GM19351 (cell line): Measurements from ENCODE around the gene PACSIN2.
"Not testable (repeated sequence)": the region's sequence is repeated elsewhere in the genome, so short reads cannot be mapped to it uniquely, and the experiment has no call there.

ENCODE experiments used
- ATAC-seq: cut with Tn5 transposase; IDR thresholded peaks from one replicate; pipeline ENCODE4 v1.9.1; 2021; ENCODE audit warnings: mild to moderate bottlenecking, moderate library complexity; ENCODE audit not compliant: unreplicated experiment

The PACSIN2 gene

DNA sequence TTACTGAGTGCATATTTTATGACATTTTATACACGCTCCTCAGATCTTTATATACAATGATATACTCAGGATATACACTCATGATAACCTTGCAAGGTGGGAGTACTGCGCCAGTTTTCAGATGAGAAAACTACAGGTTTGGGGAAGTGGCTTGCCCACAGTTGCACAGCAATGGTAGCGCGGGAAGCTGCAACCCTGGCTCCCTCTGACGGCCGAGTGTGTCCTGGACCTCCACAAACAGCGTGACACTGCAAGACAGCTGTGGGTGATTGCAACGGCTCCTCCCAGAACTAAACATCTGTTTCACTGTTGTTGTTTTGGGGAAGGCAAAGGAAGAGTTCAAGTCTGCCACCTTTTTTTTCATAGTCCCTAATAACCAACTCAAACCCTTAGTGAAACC, 47.0 kb downstream of the PACSIN2 start:
- ATAC-seq, result no peak

DNA sequence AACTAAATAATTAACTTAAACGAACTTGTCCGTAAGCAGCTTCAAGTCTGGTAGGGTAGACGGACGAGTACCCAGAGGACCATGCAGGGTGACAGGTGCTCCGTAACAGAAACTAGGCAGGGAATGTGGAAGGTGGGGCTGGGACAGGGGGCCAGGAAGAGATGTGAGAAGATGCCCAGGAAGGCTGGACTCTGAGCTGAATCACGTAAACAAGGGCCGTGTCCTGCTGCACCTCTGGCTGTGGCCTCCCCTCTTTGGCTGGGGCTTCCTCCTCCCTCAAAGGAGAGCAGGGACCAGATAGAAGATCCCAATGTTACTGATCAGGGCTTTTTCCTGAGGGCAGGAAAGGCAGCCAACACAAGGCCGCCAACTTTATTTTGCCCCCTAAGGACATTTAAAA, 47.9 kb downstream of the PACSIN2 start:
- no peak for ATAC-seq

DNA sequence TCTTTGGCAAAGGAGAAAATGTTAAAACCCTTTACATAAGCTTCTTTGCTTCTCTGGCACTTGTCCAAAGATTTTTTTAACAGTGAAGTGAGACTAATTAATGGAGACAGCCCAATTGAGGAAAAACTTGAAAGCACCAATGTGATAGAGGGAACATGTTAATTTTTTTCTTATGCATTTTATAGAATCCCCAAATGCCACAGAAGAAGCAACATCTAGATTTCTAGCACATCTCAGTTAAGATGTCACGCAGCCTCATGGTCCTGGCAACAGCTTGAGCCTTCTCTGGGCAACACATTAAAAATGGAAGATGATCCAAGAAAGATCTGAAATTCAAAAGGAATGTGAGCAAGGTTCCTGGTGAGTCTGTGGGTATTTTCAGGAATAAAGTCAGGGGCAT, 48.5 kb downstream of the PACSIN2 start:
- ATAC-seq, result no peak

DNA sequence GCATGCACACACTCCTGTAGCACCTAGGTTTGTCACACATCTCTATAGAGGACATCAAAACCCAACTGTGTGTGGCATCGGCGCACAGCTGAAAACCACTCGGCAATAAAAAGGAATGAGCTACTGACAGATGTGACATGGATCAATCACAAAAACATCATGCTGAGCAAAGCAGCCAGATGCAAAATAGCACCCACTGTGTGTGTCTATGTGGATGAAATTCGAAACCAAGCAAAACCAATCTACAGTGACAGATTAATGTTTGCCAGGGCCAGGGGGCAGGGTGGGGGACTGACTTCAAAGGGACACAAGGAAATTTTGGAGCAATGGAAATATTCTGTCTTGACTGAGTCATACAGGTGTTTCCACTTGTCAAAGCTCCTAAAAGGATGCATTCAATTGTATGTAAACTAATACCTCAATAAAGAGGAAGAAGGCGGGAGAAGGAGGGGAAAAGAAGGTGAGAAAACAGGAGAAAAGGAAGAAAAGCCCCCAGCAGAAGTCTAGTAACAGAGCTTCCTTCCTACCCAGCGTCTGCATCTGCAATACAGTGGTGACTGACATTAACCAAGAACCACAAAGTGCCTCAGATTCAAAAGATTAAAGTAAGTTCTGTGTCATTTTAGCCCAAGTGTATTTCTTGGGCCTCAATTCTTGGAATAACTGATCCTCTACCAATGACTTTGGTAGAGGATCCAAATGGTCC, 49.8 kb downstream of the PACSIN2 start:
- no peak for ATAC-seq

DNA sequence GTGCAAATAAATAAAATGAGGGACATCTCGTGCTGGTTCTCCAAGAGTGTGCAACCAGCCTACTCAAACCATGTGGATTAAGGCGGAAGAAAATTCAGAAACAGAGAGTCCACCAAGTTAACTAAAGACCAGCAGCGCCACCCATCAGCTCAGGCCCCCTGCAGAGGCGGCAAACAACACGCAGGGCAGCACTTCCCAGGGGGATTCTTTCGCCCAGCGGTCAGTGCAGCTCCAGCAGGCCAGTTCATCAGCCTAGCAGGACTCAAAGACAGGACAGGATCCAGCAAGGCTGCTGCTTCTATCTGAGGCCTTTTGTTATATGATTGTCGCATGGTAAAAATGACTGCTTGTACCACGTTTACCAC, 51.7 kb downstream of the PACSIN2 start:
- no peak for ATAC-seq

DNA sequence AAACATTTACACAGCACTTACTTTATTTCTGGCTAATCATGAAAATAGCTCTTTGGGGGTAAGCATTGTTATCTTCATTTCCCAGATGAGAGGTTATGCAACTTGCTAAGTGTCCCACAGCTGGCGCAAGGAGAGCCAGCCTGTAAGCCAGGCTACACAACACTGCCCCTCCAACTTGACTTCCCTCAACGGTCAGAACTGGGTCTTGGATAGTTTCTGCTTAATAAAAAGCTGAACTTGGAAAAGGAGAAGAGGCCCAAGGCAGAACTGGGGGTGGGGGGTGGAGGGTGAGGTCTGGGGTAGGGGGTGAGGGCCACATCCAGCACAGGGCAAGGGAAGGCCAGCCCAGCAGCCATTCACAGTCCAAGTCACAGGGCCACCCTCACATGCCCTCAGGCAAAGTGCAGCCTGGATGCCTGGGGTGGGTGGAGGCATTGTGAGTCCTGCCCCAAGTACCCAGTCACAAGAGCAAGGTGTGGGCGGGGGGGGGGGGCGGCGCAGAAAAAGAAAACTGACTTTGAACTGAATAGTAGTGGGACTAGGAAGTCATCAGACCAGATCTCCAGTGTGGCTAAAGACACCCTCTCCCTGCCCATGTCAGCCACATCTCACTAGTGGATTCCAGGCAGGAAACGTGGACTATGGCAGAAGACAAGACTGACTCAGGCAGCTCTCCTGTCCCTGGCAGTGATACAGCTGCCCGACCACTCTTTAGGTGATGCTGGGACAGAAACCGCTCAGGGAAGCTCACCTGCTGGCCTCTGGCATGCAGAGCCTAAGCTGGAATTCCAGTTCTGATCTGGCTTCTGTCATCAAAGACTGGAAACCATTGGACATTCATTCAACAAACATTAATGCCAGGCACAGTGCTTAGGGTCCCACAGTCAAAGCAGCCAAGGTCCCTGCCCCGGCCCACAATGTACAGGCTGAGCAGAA, 52.4 kb downstream of the PACSIN2 start:
- no peak for ATAC-seq

DNA sequence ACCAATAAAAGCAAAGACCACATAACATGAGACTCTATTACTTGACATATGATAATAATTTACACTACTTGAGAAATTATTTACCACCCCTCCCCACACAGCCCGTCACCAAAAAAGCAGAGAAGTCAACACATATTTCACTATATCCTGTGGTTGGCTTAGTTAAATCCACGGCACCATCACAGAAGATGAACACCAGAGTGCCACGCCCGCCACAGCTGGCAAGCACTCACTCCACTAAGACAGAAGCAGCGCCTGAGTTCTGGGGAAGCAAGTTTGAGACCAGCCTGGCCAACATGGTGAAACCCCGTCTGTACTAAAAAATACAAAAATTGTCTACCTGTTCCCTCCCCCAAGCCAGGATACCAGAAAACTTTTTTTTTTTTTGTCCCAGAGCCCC, 53.1 kb downstream of the PACSIN2 start:
- ATAC-seq, result no peak

DNA sequence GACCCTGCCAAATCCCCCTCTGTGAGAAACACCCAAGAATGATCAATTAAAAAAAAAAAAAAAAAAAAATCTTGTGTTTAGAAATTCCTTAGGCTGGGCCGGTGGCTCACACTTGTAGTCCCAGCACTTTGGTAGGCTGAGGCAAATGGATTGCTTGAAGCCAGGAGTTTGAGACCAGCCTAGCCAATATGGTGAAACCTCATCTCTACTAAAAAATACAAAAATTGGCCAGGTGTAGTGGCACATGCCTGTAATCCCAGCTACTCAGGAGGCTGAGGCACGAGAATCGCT, 53.6 kb downstream of the PACSIN2 start:
- ATAC-seq, result not testable (repeated sequence)

DNA sequence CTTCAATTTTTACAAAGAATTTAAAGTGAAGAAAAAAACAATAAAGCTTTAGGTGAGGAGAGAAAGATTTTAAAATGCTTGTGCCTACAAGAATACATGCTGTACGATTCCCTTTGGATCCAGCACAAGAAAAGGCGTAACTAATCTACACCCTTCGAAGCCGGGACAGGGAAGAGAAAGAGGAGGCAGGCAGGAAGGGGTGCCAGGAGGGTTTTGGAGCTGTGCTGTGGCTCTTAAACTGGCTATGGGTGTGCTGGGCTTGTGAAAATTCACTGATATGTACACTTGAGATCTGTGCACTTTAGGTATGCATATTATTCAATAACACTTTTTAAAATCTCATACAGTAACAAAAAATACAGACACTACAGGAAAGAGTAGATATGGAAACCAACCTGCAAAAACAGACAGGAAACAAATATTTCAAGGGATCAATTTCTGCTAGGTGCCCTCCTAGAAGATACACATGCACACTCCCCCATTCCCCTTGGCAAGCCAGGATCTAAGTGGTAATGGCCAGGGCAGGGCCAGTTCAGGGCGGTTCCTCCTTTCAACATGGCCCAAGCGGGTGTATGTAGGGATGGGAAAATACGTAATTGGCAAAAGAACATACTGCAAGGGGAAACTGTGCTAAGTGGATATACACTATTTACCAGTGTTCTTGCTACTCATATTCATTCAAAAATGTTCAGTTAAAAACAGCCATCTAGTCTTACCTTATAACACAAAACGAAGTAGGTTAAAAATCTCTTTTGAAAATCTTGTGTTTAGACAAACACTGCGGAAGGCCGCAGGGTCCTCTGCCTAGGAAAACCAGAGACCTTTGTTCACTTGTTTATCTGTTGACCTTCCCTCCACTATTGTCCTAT, 54.2 kb downstream of the PACSIN2 start:
- no peak for ATAC-seq

DNA sequence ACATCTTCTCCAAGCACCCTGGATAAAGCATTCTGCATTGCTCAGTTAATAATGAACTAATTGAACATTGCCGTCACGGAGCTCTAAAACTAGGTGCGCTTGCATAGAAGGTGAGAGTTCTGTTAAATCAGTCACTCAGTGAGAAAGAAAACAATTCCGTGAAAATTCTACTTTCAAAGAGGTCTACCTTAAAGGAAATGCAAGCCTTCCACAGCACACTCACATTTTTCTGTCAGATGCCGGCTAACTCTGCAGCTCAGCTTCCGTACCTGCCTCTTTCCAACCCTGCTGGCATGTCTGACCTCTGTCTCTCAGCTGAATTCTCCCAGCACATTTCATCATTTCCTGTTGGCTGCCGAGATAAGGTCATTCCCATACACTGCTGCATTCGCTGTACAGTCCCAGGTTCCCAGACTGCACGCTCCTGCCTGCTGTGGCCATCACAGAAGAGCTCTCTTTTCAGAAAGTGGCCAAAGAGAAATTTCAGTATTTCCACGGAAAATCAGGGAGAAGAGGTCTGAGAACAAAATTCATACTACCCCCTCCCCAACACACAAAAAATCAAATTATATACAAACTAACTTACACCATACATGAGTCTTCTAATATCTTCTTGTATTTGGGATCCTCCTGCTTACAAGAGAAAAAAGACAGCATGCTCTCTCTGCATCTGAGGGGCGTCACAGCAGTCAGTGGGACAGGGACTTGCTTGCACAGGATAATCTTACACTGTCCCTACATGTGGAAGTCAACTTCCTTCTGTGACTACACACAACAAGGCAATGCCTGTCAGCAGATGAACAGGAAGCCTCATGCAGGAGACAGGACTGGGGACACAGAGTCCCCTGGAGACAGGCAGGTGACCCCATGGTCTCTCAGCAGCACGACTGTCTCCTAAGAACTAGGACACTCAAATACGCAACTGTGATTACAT, 55.1 kb downstream of the PACSIN2 start:
- no peak for ATAC-seq

DNA sequence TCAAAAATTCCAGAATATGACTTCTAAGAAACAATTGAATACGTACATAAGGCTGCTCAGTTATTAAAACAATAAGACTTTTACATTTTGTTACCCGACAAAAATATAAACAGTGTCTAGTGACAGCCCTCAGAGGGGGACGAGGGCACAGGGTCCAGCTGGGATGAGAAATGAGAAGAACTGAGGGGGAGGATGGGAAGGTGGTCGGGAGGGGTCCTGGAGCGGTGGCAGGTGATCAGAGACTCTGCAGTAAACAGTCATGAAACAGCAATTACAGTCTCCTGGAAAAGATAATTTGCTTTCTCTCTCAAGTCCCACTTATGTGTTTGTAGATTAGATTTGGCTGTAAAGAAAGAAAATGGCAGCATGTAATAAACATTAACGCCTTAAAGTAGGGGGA, 56.0 kb downstream of the PACSIN2 start:
- no peak for ATAC-seq

DNA sequence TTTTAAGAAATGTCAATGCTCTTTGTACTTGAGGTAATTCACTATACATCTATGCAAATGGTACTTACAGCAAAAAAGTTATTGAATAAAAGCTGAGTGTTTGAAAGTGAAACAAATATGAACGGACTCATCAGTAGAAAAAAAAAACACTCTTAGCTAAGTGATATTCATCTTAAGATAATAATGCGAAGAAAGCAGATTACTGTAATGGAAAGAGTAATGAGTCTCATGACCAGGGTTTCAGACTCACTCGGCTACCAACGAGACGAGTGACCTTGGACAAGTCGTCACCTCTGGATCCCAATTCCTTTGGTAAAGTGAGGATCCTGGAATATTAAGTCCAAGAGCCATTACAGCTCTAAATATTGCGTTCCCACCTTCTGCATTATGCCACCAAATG, 57.0 kb downstream of the PACSIN2 start:
- ATAC-seq, result no peak

DNA sequence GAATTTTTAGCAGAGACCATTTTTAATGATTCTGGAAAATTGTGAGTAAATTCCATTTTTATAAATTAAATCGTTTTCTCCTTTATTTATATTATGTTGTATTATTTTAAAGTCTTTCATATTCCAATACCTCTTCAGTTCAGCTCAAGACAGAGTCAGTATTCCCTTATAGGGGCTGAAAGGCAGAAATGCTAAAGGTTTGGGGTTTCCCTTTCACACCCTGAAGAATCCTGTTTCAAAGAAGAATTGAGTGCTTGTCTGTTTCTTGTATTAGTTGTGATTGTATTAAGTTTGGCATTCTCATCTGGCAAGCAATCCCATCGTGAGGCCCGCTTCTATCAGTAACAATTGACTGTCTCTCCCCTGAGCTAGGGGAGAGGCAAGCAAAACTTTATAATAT, 57.4 kb downstream of the PACSIN2 start:
- ATAC-seq, result no peak

DNA sequence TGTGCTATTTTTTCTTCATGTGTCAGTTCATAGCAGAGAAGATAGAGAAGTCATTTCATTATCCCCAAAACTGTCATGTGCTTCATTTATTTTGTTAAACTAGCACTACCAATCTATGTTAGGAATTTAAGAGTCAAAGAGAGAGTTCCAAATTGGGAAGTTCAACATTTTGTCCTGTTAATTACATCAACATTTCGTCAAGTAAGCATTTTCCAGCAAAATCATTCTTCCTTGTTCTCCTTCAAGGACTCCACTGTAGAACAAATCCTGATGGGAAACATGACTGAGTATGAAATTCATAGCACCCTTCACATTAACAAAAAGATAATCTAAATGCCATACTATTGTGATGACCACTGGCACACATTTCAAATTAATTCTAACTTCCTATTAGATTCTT, 59.1 kb downstream of the PACSIN2 start:
- no peak for ATAC-seq

DNA sequence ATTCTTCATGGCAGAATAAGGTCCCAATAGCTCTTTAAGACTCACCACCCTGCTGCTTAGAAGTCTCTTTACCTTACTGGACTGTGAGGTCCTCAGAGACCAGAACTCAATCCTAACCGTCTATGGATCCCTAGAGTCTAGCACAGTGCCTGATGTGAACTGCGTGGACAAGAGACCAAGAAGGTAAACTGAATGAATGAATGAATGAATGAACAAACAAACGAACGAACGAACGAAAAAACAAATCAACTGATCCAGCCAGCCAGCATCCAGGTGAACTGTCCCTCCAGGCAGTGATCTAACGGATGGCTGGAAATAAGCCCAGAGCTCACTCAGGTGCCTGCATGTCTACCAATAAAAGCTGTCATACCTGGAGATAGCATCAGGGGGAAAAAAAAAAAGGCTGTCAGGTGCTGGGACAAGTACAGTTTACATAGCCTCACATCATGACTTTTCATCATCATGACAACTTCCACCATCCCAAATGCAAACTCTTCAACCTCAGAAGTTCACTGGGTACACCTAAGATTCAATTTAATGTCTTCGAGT, 59.8 kb downstream of the PACSIN2 start:
- no peak for ATAC-seq

DNA sequence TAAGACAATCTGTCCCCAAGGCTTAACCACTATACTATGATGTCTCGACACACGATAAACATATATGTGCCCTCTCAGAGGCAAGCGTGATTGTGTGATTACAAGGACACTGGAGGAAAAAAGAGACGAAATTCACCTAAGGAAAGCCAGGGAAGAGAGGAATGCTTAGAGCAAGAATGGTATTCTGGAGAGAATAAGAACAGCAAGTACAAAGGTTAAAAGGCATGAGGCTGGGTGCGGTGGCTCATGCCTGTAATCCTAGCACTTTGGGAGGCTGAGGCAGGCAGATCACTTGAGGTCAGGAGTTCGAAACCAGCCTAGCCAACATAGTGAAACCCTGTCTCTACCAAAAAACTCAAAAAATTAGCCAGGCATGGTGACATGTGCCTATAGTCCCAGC, 61.2 kb downstream of the PACSIN2 start:
- not testable (repeated sequence) for ATAC-seq

DNA sequence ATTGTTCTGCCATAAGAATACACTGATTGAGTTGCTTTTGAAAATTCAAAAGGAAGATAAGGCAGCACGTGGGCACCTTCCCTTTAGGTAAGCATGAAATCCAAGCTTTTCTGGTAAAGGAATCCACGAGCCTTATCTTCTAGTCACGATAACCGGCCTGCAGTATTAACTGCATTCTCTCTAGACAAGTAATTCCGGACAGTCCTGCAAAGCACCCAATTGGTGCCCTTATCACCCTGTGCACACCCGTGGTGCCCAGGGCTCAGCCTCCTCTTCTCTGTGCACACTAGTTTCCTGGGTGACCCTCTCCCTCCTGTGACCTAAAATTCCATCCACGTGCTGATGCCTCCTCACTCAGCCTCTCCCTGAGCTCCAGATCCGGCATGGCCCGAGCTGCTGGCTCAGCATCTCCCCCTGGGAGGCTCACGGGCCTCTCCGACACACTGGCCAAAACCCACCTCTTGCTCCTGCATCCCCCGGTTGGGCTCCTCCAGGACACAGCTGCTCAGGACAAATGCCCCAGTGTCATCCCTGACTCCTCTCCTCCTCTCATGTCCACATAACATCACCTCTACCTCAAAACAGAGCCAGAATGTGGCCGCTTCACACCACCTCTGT, 63.7 kb downstream of the PACSIN2 start:
- no peak for ATAC-seq

DNA sequence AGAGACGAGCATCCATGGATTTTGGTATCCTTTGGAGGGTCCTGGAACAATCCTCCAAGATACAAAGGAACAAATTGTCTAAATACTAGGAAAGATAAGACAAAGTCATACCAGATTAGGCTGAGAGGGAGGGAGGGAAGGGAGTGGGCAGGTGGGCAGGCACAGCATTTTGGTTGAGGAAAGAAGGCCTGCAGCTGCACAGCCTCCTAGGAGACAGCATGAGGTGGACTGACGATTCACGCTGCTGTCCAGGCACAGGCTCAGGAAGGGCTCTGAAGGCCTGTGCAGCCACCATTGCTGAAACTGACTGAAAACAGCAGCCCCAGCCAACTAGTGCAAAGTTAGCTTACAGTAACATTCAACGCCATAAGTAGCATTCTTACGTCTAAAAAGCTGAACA, 64.7 kb downstream of the PACSIN2 start:
- ATAC-seq, result no peak

DNA sequence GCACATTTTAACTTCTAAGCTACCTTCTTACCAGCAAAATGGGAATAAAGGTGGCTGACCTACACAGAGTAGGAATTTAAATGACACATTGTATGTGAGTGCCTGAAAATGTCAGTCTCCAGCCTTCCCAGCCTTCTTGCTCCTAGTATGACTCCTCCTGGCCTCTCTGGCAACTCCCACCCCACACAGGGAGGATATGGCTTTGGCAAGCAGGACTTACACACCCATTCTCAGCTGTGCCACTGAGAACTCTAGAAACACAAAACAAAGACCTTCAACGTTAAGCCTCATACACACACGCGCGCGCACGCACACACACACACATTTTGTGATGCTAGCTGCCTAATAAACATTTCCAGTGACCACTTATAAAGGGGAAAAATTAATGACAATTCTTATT, 65.8 kb downstream of the PACSIN2 start:
- ATAC-seq, result no peak

DNA sequence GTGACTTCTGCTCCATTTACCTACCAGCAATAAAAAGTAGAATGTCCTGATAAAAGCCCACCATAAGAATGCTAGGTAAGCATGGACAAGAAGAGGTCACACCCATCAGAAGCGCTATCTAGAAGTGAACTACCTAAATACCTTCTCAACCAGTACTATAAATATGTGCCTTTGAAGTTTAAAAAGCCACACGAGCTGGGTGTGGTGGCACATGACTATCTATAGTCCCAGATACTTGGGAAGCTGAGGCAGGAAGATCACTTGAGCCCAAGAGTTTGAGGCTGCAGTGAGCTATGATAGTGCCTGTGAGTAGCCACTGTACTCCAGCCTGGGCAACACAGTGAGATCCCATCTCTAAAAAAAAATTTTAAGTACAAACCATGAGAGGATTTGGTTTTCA, 66.7 kb downstream of the PACSIN2 start:
- no peak for ATAC-seq
